HEK293 (cell line): ENCODE results near the gene MAGI1.

Experiments used
- CTCF ChIA-PET: fragments of 350-600 bp; formaldehyde crosslinking; extraction: SDS; loops from one replicate; lab custom pipeline; 2021; ENCODE audit warnings: antibody characterized with exemption; lab: Yijun Ruan, JAX
- POLR2A ChIA-PET: fragments of 300-600 bp; formaldehyde crosslinking; extraction: SDS; loops from one replicate; lab custom pipeline; 2020; ENCODE audit warnings: antibody characterized with exemption, inconsistent platforms; lab: Yijun Ruan, JAX
- H3K27ac ChIP-seq: fragments of 200-500 bp; sonication (Bioruptor generic); 2 replicates; pipeline ENCODE4 v1.5.1; 2014; ENCODE audit warnings: low read depth, low read length, control low read depth, inconsistent platforms; ENCODE audit errors: extremely low read depth
- H3K36me3 ChIP-seq, 2 experiments: fragments of 200-500 bp in 1 of 2; sonication (Bioruptor generic) in 1 of 2; 1 replicate in 1 of 2; 2 replicates in 1 of 2; pipeline ENCODE4 v1.5.1; 2014 to 2017; ENCODE audit warnings: inconsistent platforms in 2 of 2, low read length in 2 of 2; ENCODE audit not compliant: control insufficient read depth in 2 of 2, insufficient read depth in 1 of 2
- H3K4me1 ChIP-seq: fragments of 200-500 bp; sonication (Bioruptor generic); 2 replicates; pipeline ENCODE4 v1.5.1; 2014; ENCODE audit warnings: mild to moderate bottlenecking, low read length, inconsistent platforms; ENCODE audit not compliant: control insufficient read depth, insufficient read depth
- H3K4me3 ChIP-seq: 2 replicates; pipeline ENCODE4 v1.5.1; 2011; ENCODE audit warnings: low read depth, mild to moderate bottlenecking, control low read depth, low read length, moderate library complexity
- H3K9me3 ChIP-seq: fragments of 200-500 bp; sonication (Bioruptor generic); 2 replicates; pipeline ENCODE4 v1.5.1; 2014; ENCODE audit warnings: low read depth, low read length, inconsistent platforms; ENCODE audit not compliant: control insufficient read depth, insufficient read depth
- BCL6B ChIP-seq: fragments of 450-650 bp; formaldehyde crosslinking; IDR thresholded peaks from 2 replicates; pipeline ENCODE4 v1.5.1; 2017; ENCODE audit warnings: missing biosample characterization, missing genetic modification characterization
- GLI2 ChIP-seq: fragments of 450-650 bp; formaldehyde crosslinking; IDR thresholded peaks from 2 replicates; pipeline ENCODE4; 2017; ENCODE audit warnings: missing biosample characterization, missing genetic modification characterization, low read depth, borderline replicate concordance
- HOXC10 ChIP-seq: sonication (generic); formaldehyde crosslinking; IDR thresholded peaks from 2 replicates; pipeline ENCODE4 v1.8.1; 2023; ENCODE audit warnings: mild to moderate bottlenecking, missing genetic modification reagents
- INSM2 ChIP-seq: fragments of 450-650 bp; formaldehyde crosslinking; IDR thresholded peaks from 2 replicates; pipeline ENCODE4 v1.5.1; 2016; ENCODE audit warnings: missing biosample characterization, missing genetic modification characterization
- KLF1 ChIP-seq: fragments of 450-650 bp; formaldehyde crosslinking; IDR thresholded peaks from 2 replicates; pipeline ENCODE4 v1.5.1; 2016; ENCODE audit warnings: missing biosample characterization, missing genetic modification characterization
- OSR2 ChIP-seq: fragments of 450-650 bp; formaldehyde crosslinking; IDR thresholded peaks from 2 replicates; pipeline ENCODE4 v1.5.1; 2016; ENCODE audit warnings: missing biosample characterization, missing genetic modification characterization
- WT1 ChIP-seq: fragments of 450-650 bp; formaldehyde crosslinking; IDR thresholded peaks from 2 replicates; pipeline ENCODE4 v1.5.1; 2016; ENCODE audit warnings: missing biosample characterization, missing genetic modification characterization
- ZBTB17 ChIP-seq: fragments of 450-650 bp; formaldehyde crosslinking; IDR thresholded peaks from 2 replicates; pipeline ENCODE4 v1.5.1; 2016; ENCODE audit warnings: missing biosample characterization, missing genetic modification characterization
- ZBTB44 ChIP-seq: fragments of 450-650 bp; IDR thresholded peaks from 2 replicates; pipeline ENCODE4 v1.5.1; 2018; ENCODE audit warnings: missing biosample characterization, mild to moderate bottlenecking, missing genetic modification characterization
- ZFHX2 ChIP-seq: fragments of 450-650 bp; formaldehyde crosslinking; conservative IDR thresholded peaks from 2 replicates; pipeline ENCODE4 v1.5.1; 2016; ENCODE audit warnings: missing biosample characterization, missing genetic modification characterization
- ZNF19 ChIP-seq: fragments of 450-650 bp; formaldehyde crosslinking; IDR thresholded peaks from 2 replicates; pipeline ENCODE4; 2016; ENCODE audit warnings: missing biosample characterization, missing genetic modification characterization, low read depth
- ZNF423 ChIP-seq: fragments of 450-650 bp; formaldehyde crosslinking; IDR thresholded peaks from 2 replicates; pipeline ENCODE4 v1.5.1; 2016; ENCODE audit warnings: missing biosample characterization, missing genetic modification characterization
- ZNF558 ChIP-seq: fragments of 450-650 bp; formaldehyde crosslinking; IDR thresholded peaks from 2 replicates; pipeline ENCODE4 v1.5.1; 2016; ENCODE audit warnings: missing biosample characterization, missing genetic modification characterization
- ZNF585B ChIP-seq: fragments of 450-650 bp; formaldehyde crosslinking; IDR thresholded peaks from 2 replicates; pipeline ENCODE4 v1.5.1; 2016; ENCODE audit warnings: missing biosample characterization, missing genetic modification characterization
- ZSCAN16 ChIP-seq: fragments of 450-650 bp; formaldehyde crosslinking; IDR thresholded peaks from 2 replicates; pipeline ENCODE4 v1.5.1; 2016; ENCODE audit warnings: missing biosample characterization, missing genetic modification characterization
- TF ChIP-seq, protein P1 (sequence below): fragments of 450-650 bp; formaldehyde crosslinking; IDR thresholded peaks from 2 replicates; pipeline ENCODE4 v1.5.1; 2016; ENCODE audit warnings: missing biosample characterization, missing genetic modification characterization
- TF ChIP-seq, protein P2 (sequence below): fragments of 450-650 bp; formaldehyde crosslinking; IDR thresholded peaks from 2 replicates; pipeline ENCODE4 v1.5.1; 2016; ENCODE audit warnings: missing biosample characterization, missing genetic modification characterization
- TF ChIP-seq, protein P3 (sequence below): fragments of 450-650 bp; formaldehyde crosslinking; IDR thresholded peaks from 2 replicates; pipeline ENCODE4 v1.5.1; 2017; ENCODE audit warnings: missing biosample characterization, missing genetic modification characterization

The MAGI1 gene

DNA sequence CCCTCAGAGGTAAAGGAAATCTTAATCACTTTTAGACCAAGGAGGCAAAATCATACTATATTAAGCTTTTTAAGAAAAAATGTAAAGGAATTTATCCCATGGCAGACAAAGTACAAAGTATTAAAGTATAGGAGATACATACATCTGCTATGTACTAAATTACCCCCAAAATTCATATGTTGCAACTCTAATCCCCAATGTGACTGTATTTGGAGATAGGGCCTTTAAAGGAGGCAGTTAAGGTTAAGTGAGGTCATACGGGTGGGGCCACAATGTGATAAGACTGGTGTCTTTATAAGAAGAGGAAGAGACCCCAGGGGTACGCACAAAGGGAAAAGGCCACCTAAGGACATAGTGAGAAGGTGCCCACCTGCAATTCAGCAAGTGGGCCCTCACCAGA is 693.9 kb downstream of the MAGI1 start:
- ChIA-PET POLR2A (no interaction called here), CTCF (interaction anchor here (0.7 kb wide), 1 partner anchor 13 kb away, joined by 3 read pairs; no protein-coding TSS in a partner anchor)
- H3K9me3 ChIP-seq, result no peaks in the 10 kb centered on the region
- TF ChIP-seq ZBTB44 (tag by site-specific recombination) (no peak), ZNF423 (no peak)
- TF ChIP-seq, all 188 proteins: peak for 0
- Histone ChIP-seq H3K27ac (no peak overlapping the region), H3K4me1 (no peaks in the 10 kb centered on the region), H3K4me3 (no peak overlapping the region), H3K36me3 (no peaks in the 10 kb centered on the region)

GRCh38 chr3:65344444-65344843 is 694.3 kb downstream of the MAGI1 start:
- POLR2A ChIA-PET, result no interaction called here
- CTCF ChIA-PET, result interaction anchor here (0.7 kb wide), 1 partner anchor 12 kb away, joined by 3 read pairs; no protein-coding TSS in a partner anchor
- no peak overlapping the region for H3K27ac ChIP-seq
- H3K36me3 ChIP-seq, result no peaks in the 10 kb centered on the region
- H3K4me1 ChIP-seq, result no peaks in the 10 kb centered on the region
- TF ChIP-seq ZNF19 (tag by site-specific recombination), result no peak
- no peak for TF ChIP-seq ZNF585B (tag by site-specific recombination)
- no peak for TF ChIP-seq WT1
- TF ChIP-seq ZSCAN16 (tag by site-specific recombination), result no peak
- no peak for TF ChIP-seq ZFHX2 (tag by site-specific recombination)
- TF ChIP-seq KLF1, result no peak
- TF ChIP-seq, protein P1, sequence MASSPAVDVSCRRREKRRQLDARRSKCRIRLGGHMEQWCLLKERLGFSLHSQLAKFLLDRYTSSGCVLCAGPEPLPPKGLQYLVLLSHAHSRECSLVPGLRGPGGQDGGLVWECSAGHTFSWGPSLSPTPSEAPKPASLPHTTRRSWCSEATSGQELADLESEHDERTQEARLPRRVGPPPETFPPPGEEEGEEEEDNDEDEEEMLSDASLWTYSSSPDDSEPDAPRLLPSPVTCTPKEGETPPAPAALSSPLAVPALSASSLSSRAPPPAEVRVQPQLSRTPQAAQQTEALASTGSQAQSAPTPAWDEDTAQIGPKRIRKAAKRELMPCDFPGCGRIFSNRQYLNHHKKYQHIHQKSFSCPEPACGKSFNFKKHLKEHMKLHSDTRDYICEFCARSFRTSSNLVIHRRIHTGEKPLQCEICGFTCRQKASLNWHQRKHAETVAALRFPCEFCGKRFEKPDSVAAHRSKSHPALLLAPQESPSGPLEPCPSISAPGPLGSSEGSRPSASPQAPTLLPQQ (tag by site-specific recombination), result no peak
- TF ChIP-seq GLI2 (tag by site-specific recombination), result no peak
- TF ChIP-seq, protein P2, sequence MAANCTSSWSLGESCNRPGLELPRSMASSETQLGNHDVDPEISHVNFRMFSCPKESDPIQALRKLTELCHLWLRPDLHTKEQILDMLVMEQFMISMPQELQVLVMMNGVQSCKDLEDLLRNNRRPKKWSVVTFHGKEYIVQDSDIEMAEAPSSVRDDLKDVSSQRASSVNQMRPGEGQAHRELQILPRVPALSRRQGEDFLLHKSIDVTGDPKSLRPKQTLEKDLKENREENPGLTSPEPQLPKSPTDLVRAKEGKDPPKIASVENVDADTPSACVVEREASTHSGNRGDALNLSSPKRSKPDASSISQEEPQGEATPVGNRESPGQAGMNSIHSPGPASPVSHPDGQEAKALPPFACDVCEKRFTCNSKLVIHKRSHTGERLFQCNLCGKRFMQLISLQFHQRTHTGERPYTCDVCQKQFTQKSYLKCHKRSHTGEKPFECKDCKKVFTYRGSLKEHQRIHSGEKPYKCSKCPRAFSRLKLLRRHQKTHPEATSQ (tag by site-specific recombination), result no peak
- no peak for TF ChIP-seq BCL6B (tag by site-specific recombination)
- TF ChIP-seq ZBTB17, result no peak
- no peak for TF ChIP-seq INSM2
- TF ChIP-seq OSR2 (tag by site-specific recombination), result no peak
- TF ChIP-seq ZNF558, result no peak
- no peak for TF ChIP-seq HOXC10 (CRISPR knock-in tag)
- TF ChIP-seq, protein P3, sequence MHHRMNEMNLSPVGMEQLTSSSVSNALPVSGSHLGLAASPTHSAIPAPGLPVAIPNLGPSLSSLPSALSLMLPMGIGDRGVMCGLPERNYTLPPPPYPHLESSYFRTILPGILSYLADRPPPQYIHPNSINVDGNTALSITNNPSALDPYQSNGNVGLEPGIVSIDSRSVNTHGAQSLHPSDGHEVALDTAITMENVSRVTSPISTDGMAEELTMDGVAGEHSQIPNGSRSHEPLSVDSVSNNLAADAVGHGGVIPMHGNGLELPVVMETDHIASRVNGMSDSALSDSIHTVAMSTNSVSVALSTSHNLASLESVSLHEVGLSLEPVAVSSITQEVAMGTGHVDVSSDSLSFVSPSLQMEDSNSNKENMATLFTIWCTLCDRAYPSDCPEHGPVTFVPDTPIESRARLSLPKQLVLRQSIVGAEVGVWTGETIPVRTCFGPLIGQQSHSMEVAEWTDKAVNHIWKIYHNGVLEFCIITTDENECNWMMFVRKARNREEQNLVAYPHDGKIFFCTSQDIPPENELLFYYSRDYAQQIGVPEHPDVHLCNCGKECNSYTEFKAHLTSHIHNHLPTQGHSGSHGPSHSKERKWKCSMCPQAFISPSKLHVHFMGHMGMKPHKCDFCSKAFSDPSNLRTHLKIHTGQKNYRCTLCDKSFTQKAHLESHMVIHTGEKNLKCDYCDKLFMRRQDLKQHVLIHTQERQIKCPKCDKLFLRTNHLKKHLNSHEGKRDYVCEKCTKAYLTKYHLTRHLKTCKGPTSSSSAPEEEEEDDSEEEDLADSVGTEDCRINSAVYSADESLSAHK (tag by site-specific recombination), result no peak
- H3K4me3 ChIP-seq, result no peak overlapping the region
- no peaks in the 10 kb centered on the region for H3K9me3 ChIP-seq
